HG03342 (cell line): ENCODE results near the gene BLTP2.
"Not testable (repeated sequence)": the region's sequence is repeated elsewhere in the genome, so short reads cannot be mapped to it uniquely, and the experiment has no call there.

Experiments used
- ATAC-seq: cut with Tn5 transposase; IDR thresholded peaks from one replicate; pipeline ENCODE4 v1.9.1; 2021; ENCODE audit warnings: mild to moderate bottlenecking, moderate library complexity; ENCODE audit not compliant: unreplicated experiment

The BLTP2 gene

DNA sequence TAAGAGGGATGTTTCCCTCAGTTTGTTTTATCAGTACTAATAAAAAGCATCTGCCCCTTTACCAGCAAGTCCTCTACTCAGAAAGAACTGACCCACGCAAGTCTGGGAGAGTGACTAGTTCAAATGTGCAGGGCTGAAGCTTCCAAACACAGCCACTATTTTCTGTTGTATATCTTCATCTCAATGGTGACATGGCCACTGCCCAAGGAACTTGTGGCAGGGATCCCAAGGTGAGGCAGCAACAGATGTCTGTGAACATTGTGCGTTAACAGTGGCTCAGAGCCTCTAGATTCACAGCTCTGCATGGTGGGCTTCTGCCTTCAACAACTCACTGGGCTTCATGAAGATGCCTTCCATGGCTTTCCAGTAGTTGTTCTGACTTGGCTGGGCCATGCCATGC, 3.7 kb upstream of the BLTP2 start:
- ATAC-seq = no peak

DNA sequence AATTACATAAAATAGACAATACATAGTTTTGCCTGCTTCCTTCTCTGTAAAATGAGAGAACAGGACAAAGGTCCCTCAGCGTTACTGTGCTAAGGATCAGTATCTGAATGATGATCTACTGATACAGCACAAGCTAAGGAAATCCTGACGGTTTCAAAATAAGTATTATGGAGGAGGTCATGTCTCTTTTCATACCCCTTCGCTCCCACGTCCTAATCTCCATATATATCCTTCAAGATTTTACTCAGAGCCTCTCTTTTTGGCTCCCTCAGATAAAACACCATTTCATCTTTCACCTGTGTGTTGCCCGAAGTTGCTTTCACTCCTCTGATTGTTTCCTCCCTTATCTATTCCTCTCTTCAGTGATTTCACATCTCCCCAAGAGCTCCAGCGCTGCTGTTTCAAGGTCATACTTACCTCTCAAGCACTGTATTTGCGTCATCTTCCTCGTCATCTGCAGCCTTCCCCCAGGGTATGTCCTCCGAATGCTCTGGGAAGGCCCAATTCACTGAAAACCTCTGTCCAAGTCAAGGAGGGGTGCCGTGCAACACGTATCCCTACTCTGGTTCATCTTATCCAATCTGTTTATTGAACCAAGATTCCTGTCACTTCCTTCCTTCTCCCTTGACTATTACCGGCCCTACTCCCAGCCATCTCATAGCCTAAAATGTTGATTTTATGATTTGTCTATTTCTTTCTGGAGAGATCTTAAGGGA, 1.2 kb upstream of the BLTP2 start:
- no peak for ATAC-seq

DNA sequence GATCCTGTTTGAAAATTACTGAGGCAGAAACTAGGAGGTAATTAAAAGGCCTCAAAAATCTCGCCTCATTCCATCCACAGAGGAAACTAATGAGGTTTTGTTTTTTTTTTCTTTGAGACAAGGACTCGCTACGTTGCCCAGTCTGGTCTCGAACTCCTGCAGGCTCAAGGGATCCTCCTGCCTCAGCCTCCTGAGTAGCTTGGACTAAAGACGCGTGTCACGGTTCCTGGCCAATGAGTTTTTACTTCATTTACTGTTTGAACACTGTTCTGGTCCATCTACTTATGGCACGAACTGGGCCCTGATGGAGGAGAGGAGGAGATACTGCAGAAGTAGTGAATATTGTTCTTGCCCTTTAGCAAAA, 600 bp upstream of the BLTP2 start:
- no peak for ATAC-seq

DNA sequence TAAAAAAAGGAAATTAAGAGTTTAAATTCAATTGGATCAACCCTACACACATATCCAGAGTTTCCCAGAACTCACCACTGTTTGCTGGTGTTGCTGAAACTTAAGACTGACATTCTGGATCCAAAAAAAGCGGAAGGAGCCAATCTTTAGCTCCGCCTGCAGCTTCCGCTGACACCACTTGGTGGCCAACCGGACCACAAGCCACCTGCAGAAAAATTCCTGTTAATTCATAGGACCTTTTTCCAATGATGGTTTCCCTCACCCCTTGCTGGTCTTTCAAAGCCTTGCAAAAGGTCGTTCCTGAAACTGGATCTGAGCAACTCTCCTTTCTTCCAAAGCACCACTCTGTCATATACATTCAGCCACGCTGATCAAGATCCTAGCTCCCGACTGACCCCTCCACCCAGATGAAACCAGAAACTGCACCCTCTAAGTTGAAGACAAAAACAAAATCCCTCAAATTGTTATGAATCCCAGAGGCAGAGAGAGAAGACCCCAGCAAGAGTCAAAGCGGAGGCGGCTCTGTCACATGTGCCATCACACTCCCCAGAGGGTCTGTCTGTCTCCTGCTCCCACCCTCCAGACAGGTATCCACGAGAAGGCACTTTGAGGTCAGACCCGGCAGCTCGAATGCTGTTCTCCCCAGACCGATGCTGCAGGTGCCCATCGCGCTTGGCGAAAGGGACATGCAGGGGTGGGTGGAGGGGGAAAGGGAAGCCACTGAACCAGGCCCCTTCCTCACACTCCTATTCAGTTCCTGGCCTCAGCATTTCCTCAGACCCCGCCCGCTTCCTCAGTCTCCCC, 773 bp downstream of the BLTP2 start:
- peak; percentile 8 for ATAC-seq

DNA sequence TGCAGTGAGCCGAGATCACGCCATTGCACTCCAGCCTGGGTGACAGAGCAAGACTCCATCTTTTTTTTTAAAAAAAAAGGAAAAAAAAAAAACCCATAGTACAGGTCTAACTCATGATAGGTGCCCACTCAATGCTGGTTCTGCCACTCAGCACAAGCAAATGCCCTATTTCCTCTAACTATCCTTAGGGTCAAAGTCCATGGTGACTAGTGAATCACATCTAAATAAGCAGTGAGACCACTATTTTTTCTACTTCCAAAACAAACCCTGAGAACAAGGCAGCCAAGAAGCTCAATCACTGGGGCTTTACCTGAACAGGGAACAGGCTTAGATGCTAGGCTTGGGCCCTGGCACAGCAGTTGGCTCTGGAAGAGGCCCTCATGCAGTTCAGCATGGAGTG, 3.4 kb downstream of the BLTP2 start:
- ATAC-seq = no peak

DNA sequence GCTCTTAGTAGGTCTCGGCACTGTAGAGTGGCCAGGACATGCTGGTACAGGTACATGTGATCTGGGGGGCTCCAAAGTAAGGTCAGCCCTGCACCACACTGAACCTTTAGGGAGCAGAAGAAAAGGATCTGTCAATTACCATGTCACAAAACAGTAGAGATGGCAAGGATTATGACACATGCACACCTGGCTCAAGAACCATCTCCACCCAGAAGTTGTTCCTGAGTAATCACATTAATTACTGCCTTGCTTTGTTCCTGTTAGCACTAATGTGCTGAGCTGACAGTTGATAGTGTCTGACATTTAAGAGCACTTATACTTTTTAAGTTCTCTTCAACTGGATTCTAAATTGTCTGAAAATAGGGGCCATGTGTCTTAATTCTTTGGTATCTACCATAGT, 9.5 kb downstream of the BLTP2 start:
- no peak for ATAC-seq

DNA sequence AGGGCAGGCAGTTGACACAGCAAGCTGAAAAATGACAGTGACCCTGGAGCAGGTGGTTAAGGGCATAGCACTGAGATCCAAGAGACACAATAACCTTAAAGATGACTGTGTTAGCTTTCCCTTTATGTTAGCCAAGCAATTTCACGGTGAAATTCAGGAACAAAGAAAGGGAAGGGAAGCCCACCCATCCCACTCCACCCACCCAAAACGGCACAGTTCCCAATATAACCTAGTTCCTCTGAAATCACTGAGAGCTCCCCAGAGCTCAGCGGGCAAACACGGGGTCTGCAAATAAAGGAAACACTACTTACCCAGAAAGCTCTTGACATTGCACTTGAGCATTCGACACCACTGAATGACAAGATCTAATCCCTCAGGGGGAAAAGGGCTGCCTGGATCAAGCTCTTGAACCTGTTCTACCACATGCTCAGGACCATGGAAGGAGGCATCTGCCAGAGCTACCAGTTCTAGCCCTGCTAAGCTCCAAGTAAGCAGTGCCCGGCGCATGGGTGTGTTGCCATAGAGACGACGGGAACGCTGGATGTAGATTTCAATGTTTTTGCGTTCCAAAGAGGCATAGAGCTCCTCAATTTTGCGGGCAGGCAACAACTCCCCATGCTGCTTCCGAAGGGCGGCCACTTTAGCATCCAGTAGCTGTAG, 10.6 kb downstream of the BLTP2 start:
- no peak for ATAC-seq

DNA sequence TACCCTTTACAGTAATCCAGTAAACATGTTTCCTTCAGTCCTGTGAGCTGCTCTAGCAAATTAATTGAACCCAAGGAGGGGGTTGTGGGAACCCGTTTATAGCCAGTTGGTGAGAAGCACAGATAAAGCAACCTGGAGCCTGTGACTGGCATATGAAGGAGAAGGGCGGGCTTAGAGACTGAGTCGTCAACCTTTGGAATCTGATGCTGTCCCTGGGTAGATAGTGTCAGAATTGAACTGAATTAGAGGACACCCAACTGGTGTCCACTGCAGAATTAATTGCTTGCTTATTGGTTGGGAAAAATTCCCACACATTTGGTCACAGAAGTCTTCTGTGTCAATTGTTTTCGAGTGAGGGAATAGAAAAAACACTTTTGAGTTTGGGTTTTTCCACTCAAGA, 18.1 kb downstream of the BLTP2 start:
- no peak for ATAC-seq

DNA sequence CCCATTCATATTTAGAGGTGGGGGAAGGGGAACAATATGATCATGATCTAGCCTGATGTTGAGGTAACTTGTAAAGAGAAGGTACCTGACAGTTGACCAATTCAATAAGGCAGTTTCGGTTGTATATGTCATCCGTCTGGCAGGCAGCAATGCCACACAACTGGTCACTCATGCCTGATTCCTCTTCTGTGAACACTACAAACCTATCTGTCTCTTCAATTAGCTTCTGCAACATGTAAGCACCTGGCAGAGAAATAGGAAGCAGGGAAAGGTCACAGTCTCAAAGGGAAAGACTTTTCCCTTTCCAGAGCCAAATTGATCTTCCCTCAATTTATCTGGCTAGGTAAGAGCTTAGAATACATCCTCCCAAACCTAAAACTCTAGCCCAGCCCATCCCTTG, 20.8 kb downstream of the BLTP2 start:
- ATAC-seq = no peak

DNA sequence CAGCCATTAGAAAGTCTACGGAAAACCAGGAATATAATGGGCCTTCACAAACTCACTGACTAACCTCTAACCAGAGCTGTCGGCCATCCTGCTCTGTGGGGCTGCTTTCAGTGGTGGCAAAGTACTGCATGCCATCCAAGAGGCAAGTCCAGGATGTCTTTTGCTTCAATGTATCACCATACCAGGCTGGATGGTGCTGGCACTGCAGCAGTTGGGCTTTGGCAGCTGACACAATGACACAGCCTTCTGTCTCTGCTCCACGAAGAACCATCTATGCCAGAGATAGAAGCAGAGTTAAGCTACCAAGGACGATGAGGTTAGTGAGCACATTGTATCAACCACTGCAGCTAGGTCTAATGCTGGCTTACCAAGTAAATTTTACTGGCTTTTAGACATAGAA, 21.3 kb downstream of the BLTP2 start:
- no peak for ATAC-seq

DNA sequence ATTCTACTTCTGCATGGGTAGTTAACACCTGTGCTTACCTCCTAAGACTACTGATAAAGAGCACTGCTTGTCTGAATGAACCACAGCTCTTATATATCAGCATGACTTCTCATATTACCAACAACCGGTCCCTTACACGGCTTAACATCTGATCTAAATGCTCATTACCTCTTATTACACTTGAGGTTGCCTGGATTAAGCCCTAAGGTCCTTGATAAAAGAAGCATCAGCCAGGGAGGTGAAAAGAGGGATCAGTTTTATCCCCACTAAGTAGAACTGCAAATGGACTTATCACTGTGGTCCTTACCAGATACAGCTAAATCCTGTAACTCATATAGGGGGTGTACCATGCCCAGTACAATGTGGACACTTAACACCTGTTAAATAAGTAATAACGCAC, 22.8 kb downstream of the BLTP2 start:
- no peak for ATAC-seq

DNA sequence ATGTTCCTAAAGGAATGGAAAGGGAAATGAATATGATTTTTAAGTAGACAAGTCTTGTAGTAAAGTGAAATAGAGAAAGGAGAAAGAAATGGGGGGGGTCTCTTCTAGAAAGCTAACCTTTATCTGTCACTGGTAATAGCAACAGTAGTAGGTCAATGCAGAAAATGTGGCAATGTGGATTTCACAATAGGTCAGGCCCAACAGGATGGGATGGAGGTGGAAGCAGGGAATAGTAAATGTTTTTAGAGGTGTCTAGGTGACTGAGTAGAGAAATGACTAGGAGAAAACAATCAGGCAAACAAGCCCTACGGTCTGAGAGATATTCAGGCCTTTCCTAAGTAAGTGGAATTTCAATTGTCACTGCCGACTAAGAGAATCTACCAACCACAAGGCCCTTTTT, 24.9 kb downstream of the BLTP2 start:
- ATAC-seq = no peak

DNA sequence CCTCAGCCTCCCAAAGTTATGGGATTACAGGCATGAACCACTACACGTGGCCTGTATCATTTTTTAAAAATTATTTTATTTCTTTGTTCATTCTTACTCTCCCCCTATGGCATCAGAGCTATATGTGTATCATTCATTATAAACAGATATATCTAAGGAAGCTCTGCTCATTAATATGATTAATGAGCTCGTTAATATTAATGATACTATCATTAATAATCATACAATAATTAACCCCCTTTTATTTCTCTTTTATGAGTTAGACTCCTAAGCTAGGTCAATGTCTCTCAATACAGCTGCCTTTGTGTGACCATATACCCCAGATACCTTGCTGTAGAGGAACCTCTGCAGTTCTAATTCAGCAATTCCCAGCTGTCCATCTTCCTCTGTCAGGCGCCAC, 26.5 kb downstream of the BLTP2 start:
- ATAC-seq = no peak

DNA sequence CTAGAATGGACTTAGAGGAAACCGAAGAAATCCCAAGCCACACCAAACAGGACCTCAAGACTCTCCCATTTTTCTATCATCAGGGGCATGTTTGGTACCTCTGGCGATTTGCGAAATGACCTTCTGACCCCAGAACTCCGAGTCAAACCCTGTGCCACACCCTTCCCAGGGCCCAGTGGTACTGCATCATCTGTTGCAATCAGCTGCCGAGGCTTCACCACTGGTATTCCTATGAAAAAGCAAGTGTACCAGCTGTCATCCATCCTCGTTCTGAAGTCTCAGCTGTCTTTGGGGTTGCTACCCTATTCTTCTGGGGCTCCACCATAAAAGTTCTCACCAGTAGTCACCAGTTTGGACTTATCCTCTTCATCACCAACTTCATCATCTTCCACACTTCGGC, 28.7 kb downstream of the BLTP2 start:
- ATAC-seq = no peak

DNA sequence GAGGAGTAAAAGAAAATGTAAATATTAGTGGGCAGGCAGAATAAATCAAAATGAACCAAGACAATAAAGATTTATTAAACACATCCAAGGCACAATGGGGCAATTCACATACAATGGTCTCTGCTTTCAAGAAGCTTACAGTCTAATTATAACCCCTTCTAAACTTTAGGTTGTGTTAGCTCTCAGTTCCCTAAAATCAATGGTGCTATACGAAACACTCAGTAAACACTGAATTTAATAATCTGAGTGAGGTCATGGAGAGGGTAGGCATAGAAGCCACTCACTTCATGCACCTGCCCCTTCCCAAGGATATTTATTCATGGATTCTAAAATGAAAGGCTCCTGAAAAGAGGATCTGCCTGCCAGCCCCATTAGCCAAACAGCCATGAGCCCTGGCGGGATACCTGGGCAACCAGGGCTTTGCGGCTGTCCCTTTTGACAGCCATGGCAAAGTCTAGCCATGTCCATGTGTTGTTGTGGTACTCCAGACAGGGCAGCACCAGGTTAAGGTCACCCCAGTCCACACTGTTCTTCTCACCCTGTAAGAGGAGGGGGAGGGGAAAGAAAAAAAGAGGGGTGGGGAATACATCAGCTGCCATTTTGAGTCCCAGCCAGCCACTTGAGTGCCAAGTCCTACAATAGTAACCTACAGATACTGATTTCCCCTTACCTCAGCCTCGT, 29.6 kb downstream of the BLTP2 start:
- no peak for ATAC-seq

DNA sequence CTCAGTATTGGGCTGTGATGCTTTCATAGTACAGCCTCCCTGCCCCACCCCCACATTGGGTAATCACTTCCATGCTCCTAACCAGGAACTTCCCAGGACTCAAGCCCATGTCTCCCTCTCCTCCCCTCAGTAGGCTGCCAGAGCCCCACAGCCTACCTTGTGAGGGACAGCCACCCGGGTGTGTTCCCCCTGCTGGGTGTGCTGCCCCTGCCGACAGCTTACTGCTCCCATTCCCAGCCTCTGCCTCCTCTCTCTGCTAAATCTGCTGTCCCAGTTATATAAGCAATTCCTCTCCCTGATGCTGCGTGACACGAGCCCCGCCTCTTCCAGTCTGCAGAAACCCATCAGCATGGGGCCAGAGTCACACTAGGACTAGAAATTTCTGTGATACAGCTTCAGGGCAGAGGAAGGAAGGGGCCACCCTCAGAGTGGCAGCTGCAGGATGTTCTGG, 31.0 kb downstream of the BLTP2 start, which contains the start of gene RSKR:
Gene RSKR, minus strand, starts transcription at position 255 of the 451 bp plus-strand sequence. Its CDS starts 24 bp downstream, at position 231.
- ATAC-seq = no peak

DNA sequence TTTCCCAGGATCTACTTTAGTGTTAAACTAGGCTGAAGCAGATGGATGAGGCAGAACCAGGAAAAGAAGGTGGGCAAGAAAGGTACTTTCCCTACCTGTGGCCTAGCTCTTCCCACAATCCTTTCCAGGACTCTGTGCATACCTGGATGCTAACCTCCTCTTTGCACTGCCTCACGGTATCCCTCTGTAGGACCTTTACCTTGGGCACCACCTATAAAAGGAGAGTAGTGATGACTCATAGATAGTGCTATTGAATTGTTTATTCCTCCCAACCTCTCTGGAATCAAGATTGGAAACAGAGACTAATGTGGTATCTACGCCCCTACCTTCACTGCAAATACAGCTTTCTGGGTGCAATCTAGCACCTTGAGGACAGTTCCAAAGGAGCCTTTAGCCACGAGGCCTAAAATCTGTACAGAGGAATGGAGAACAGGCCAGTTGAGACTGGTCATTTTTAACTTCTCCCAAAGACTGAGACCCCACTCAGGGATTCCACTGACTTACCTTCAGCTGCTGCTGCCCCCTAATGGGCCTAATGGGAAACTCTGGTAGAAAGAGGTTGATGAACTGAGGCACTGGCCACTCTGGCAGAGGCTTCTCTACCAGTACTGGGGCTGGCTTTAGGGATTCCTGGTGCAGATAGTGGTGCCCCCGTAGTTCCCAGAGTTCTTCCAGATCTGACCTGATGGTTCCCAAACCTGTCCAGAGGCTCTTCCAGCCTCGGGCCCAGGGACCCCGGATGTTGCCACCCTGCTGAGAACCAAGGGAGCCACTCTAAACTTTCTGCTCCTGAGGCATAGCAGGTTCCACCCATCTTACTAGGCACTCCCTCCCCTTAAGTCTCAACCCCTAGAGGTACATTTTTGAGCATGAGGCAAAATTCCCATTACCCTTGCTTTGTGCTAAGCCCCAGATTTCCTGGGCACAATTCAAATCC, 31.8 kb downstream of the BLTP2 start:
- no peak for ATAC-seq

DNA sequence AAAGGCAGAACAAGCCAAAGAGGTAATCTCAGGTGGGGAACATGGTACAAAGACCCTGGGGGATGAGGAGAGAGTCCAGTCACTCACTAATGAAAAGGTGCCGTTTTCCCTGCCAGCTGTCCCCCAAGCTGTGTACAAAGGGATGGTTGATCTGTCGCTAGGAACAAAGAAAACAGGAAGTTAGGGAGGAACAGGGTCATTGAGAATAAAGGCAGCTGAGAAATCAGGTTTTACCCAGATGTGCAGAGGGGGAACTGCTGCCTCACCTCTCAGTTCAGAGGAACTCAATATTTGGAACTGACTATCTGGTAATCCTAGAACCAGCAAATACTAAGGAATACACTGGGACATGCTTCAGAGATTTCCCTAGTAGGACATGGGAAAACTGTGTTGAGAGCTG, 32.4 kb downstream of the BLTP2 start:
- no peak for ATAC-seq

DNA sequence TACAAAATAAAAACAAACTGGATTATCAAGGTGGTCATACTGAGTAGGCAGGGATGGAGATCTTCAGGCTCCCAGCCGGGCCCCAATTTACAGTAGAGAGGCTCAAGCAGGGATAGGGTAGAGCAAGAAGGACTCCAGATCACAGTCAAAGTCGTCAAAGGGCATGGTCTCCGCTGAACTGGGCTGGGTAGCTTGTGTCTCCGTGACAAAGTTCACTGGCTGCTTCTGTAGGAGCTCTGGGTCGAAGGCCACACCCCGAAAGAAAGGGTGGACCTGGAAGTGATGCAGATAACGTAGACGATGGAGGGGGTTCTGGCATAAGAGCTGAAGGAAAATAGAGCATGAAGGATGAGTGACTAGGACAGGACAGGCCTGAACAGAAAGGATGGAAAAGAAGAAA, 34.6 kb downstream of the BLTP2 start:
- ATAC-seq = no peak

DNA sequence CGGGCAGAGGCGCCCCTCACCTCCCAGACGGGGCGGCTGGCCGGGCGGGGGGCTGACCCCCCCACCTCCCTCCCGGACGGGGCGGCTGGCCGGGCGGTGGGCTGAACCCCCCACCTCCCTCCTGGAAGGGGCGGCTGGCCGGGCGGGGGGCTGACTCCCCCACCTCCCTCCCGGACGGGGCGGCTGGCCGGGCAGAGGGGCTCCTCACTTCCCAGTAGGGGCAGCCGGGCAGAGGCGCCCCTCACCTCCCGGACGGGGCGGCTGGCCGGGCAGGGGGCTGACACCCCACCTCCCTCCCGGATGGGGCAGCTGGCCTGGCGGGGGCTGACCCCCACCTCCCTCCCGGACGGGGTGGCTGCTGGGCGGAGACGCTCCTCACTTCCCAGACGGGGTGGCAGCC, 40.9 kb downstream of the BLTP2 start:
- ATAC-seq = not testable (repeated sequence)
